H9 (cell line): ENCODE results near the gene PRUNE2. TPM values are rescaled to one million over a fixed set of nuclear protein-coding genes. Genes with fewer than 3 reads are reported as not detected.

ENCODE experiments used
- DNase-seq: peaks from one replicate; pipeline ENCODE4 v3.0.0-alpha.2; 2017
- H2AFZ ChIP-seq: one replicate; pipeline ENCODE4 v1.6.1; 2013; ENCODE audit warnings: mild to moderate bottlenecking, low read length, control low read depth, moderate library complexity
- H2AK5ac ChIP-seq: 2 replicates; pipeline ENCODE4 v1.6.1; 2013; ENCODE audit warnings: low read length, control low read depth, mixed read lengths; ENCODE audit not compliant: insufficient read length
- H2BK120ac ChIP-seq: one replicate; pipeline ENCODE4 v1.6.1; 2013; ENCODE audit warnings: low read depth, mild to moderate bottlenecking, low read length, control low read depth, inconsistent platforms; ENCODE audit not compliant: poor library complexity, severe bottlenecking
- H2BK12ac ChIP-seq: 2 replicates; pipeline ENCODE4 v1.6.1; 2013; ENCODE audit warnings: low read length, control low read depth, mixed read lengths, low read depth; ENCODE audit not compliant: insufficient read length
- H2BK15ac ChIP-seq: 2 replicates; pipeline ENCODE4 v1.6.1; 2013; ENCODE audit warnings: low read depth, low read length, control low read depth
- H2BK20ac ChIP-seq: one replicate; pipeline ENCODE4 v1.6.1; 2013; ENCODE audit warnings: low read depth, mild to moderate bottlenecking, low read length, control low read depth, inconsistent platforms; ENCODE audit not compliant: poor library complexity, severe bottlenecking
- H2BK5ac ChIP-seq: 2 replicates; pipeline ENCODE4 v1.6.1; 2013; ENCODE audit warnings: low read length, control low read depth, mixed read lengths; ENCODE audit not compliant: insufficient read length
- H3K14ac ChIP-seq: 2 replicates; pipeline ENCODE4 v1.6.1; 2013; ENCODE audit warnings: low read length, control low read depth; ENCODE audit not compliant: insufficient read depth
- H3K18ac ChIP-seq: 2 replicates; pipeline ENCODE4 v1.6.1; 2013; ENCODE audit warnings: low read depth, mild to moderate bottlenecking, mixed read lengths, low read length, control low read depth; ENCODE audit not compliant: insufficient read length
- H3K23ac ChIP-seq: 2 replicates; pipeline ENCODE4 v1.6.1; 2013; ENCODE audit warnings: low read length, control low read depth, mixed read lengths, low read depth; ENCODE audit not compliant: insufficient read length
- H3K23me2 ChIP-seq: 2 replicates; pipeline ENCODE4 v1.6.1; 2013; ENCODE audit warnings: low read depth, mild to moderate bottlenecking, mixed read lengths, low read length, control low read depth; ENCODE audit not compliant: insufficient read length, poor library complexity, severe bottlenecking
- H3K27ac ChIP-seq: 2 replicates; pipeline ENCODE4 v1.5.1; 2013; ENCODE audit warnings: low read length, control low read depth, mixed read lengths, low read depth; ENCODE audit not compliant: insufficient read length
- H3K27me3 ChIP-seq: 2 replicates; pipeline ENCODE4 v1.6.1; 2013; ENCODE audit warnings: low read length, control low read depth, inconsistent platforms; ENCODE audit not compliant: insufficient read depth
- H3K4ac ChIP-seq: 2 replicates; pipeline ENCODE4 v1.6.1; 2013; ENCODE audit warnings: low read depth, mild to moderate bottlenecking, control low read depth, inconsistent platforms, low read length, moderate library complexity
- H3K4me1 ChIP-seq: 2 replicates; pipeline ENCODE4 v1.6.1; 2013; ENCODE audit warnings: low read length, control low read depth, inconsistent platforms; ENCODE audit not compliant: insufficient read depth
- H3K4me2 ChIP-seq: 2 replicates; pipeline ENCODE4 v1.6.1; 2013; ENCODE audit warnings: low read length, control low read depth, mixed read lengths; ENCODE audit not compliant: insufficient read length, insufficient read depth
- H3K56ac ChIP-seq: 2 replicates; pipeline ENCODE4 v1.6.1; 2013; ENCODE audit warnings: low read depth, mild to moderate bottlenecking, mixed read lengths, low read length, control low read depth; ENCODE audit not compliant: insufficient read length
- H3K79me1 ChIP-seq: 2 replicates; pipeline ENCODE4 v1.6.1; 2013; ENCODE audit warnings: low read depth, mild to moderate bottlenecking, moderate library complexity, low read length, control low read depth, inconsistent platforms; ENCODE audit not compliant: insufficient read depth, poor library complexity, severe bottlenecking
- H3K79me2 ChIP-seq: 2 replicates; pipeline ENCODE4 v1.6.1; 2013; ENCODE audit warnings: low read length, control low read depth, inconsistent platforms; ENCODE audit not compliant: insufficient read depth
- H3K9ac ChIP-seq: 2 replicates; pipeline ENCODE4 v1.6.1; 2013; ENCODE audit warnings: low read length, control low read depth, mixed read lengths; ENCODE audit not compliant: insufficient read length; ENCODE audit errors: extremely low read depth
- H3K9me3 ChIP-seq: one replicate; pipeline ENCODE4 v1.6.1; 2013; ENCODE audit warnings: low read depth, low read length, inconsistent platforms; ENCODE audit not compliant: control insufficient read depth
- H3T11ph ChIP-seq: one replicate; pipeline ENCODE4 v1.6.1; 2013; ENCODE audit warnings: mild to moderate bottlenecking, low read length, control low read depth, inconsistent platforms
- H4K20me1 ChIP-seq: one replicate; pipeline ENCODE4 v1.6.1; 2013; ENCODE audit not compliant: control insufficient read depth, insufficient read length, insufficient read depth
- H4K5ac ChIP-seq: 2 replicates; pipeline ENCODE4 v1.6.1; 2013; ENCODE audit warnings: low read depth, mild to moderate bottlenecking, mixed read lengths, low read length, control low read depth; ENCODE audit not compliant: insufficient read length
- H4K8ac ChIP-seq: replicated peaks from 2 replicates; pipeline ENCODE4 v1.6.1; 2013; ENCODE audit warnings: low read length, control low read depth, mixed read lengths, low read depth; ENCODE audit not compliant: insufficient read length
- H4K91ac ChIP-seq: 2 replicates; pipeline ENCODE4 v1.6.1; 2013; ENCODE audit warnings: low read depth, mild to moderate bottlenecking, moderate library complexity, mixed read lengths, low read length, control low read depth; ENCODE audit not compliant: insufficient read length
- H3K27ac Mint-ChIP-seq, 3 experiments: 2 replicates in 2 of 3; 3 replicates in 1 of 3; pipeline ENCODE4 v1.8.0; 2020 to 2021; ENCODE audit warnings: mixed read lengths in 3 of 3, mild to moderate bottlenecking in 1 of 3, moderate library complexity in 1 of 3
- H3K27me3 Mint-ChIP-seq: 2 replicates; pipeline ENCODE4 v1.8.0; 2021; ENCODE audit warnings: low read depth, mild to moderate bottlenecking, moderate library complexity, mixed read lengths
- H3K36me3 Mint-ChIP-seq, 3 experiments: 2 replicates in 2 of 3; 3 replicates in 1 of 3; pipeline ENCODE4 v1.8.0; 2020 to 2021; ENCODE audit warnings: low read depth in 3 of 3, mixed read lengths in 3 of 3; ENCODE audit not compliant: insufficient read depth in 1 of 3
- H3K4me1 Mint-ChIP-seq, 2 experiments: 2 replicates each; pipeline ENCODE4 v1.8.0; 2020; ENCODE audit warnings: mixed read lengths in 2 of 2
- H3K4me3 Mint-ChIP-seq, 2 experiments: 2 replicates in 1 of 2; 3 replicates in 1 of 2; pipeline ENCODE4 v1.8.0; 2020 to 2021; ENCODE audit warnings: mild to moderate bottlenecking in 2 of 2, mixed read lengths in 2 of 2, moderate library complexity in 1 of 2
- H3K9me3 Mint-ChIP-seq, 2 experiments: 2 replicates in 1 of 2; 3 replicates in 1 of 2; pipeline ENCODE4 v1.8.0; 2020; ENCODE audit warnings: mild to moderate bottlenecking in 2 of 2, mixed read lengths in 2 of 2, moderate library complexity in 1 of 2
- WGBS: extraction: QIAGEN DNeasy Blood & Tissue Kit; methylation state at CpG from one replicate; pipeline ENCODE4 v1.1.7; 2013; ENCODE audit warnings: missing lambda C conversion rate, low lambda C conversion rate, mixed read lengths; ENCODE audit not compliant: insufficient read length; ENCODE audit errors: extremely low coverage; 5-methylcytosine and 5-hydroxymethylcytosine counted together
- total RNA-seq: library from RNA; stranded (reverse); gene quantifications from 2 replicates; pipeline ENCODE4 v1.2.1, GENCODE V29; 2021
- TF ChIP-seq, protein P1 (sequence below): fragments of 200-600 bp; sonication (generic); conservative IDR thresholded peaks from 3 replicates; pipeline ENCODE4 v1.8.0; 2021; ENCODE audit warnings: antibody characterized with exemption, mild to moderate bottlenecking

PRUNE2 gene
- total RNA-seq, 1 experiment from 2014 or later, result 12.1 TPM

DNA sequence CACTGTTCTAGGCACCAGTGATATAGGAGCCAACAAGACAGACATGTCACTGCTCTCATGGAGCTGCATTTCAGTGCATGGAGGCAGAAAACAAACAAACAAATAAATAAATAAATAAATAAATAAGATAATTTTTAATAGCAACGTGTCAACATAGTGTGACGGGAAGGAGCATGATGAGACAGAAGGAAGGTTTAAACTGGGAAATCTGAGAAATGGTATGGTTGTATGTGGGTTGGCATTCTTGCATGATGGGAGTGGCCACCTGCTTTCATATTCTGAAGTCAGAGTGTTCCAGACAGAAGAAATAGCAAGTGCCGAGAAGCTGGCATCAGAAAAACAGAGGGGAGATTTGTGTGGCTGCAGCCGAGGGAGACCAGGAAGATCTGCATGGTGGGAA, 141.8 kb downstream of the PRUNE2 start, which contains the start of gene PCA3:
TSS of gene PCA3 (plus strand) at position 301 of the 400 bp plus-strand sequence.
- Histone ChIP-seq H2BK20ac (no peak within 1 kb of the TSS), H2AK5ac (no peak within 1 kb of the TSS), H4K20me1 (no peaks in the 10 kb centered on the region), H3K79me2 (no peaks in the 10 kb centered on the region), H3K4me1 (no peaks in the 10 kb centered on the region), H4K5ac (no peak within 1 kb of the TSS), H2BK120ac (no peak within 1 kb of the TSS), H2BK5ac (no peak within 1 kb of the TSS), H3K9me3 (no peaks in the 10 kb centered on the region), H3K56ac (no peak within 1 kb of the TSS), H3K4me2 (no peak within 1 kb of the TSS), H3K18ac (no peak within 1 kb of the TSS), H4K8ac (no peak within 1 kb of the TSS), H3T11ph (no peak within 1 kb of the TSS), H3K79me1 (no peaks in the 10 kb centered on the region), H3K14ac (no peak within 1 kb of the TSS), H2BK15ac (no peak within 1 kb of the TSS), H3K23me2 (no peaks in the 10 kb centered on the region), H3K27me3 (no peaks in the 10 kb centered on the region), H3K27ac (no peak within 1 kb of the TSS), H3K4ac (no peak within 1 kb of the TSS), H3K23ac (no peak within 1 kb of the TSS), H2AFZ (no peak within 1 kb of the TSS), H2BK12ac (no peak within 1 kb of the TSS), H3K9ac (no peak within 1 kb of the TSS), H4K91ac (no peak within 1 kb of the TSS)
- Mint-ChIP-seq H3K27me3 (no peaks in the 10 kb centered on the region), H3K4me1 (no peaks in the 10 kb centered on the region), H3K4me3 (no peak within 1 kb of the TSS), H3K36me3 (no peaks in the 10 kb centered on the region), H3K9me3 (no peaks in the 10 kb centered on the region), H3K27ac (no peak within 1 kb of the TSS)
- WGBS, result no CpG with 5 or more reads among the region's 4 CpGs
- TF ChIP-seq, protein P1, sequence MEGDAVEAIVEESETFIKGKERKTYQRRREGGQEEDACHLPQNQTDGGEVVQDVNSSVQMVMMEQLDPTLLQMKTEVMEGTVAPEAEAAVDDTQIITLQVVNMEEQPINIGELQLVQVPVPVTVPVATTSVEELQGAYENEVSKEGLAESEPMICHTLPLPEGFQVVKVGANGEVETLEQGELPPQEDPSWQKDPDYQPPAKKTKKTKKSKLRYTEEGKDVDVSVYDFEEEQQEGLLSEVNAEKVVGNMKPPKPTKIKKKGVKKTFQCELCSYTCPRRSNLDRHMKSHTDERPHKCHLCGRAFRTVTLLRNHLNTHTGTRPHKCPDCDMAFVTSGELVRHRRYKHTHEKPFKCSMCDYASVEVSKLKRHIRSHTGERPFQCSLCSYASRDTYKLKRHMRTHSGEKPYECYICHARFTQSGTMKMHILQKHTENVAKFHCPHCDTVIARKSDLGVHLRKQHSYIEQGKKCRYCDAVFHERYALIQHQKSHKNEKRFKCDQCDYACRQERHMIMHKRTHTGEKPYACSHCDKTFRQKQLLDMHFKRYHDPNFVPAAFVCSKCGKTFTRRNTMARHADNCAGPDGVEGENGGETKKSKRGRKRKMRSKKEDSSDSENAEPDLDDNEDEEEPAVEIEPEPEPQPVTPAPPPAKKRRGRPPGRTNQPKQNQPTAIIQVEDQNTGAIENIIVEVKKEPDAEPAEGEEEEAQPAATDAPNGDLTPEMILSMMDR, result no peak
- no peak for DNase-seq
